22Rv1 (cell line): ENCODE data around the gene MIEN1.

Experiments
- CTCF ChIP-seq: fragments of 450-650 bp; IDR thresholded peaks from 2 replicates; pipeline ENCODE4 v1.5.1; 2017; ENCODE audit warnings: mild to moderate bottlenecking
- ZFX ChIP-seq: fragments of 450-650 bp; IDR thresholded peaks from 2 replicates; pipeline ENCODE4 v1.6.1; 2017; ENCODE audit warnings: antibody characterized with exemption, borderline replicate concordance

- TF ChIP-seq CTCF (no peak), ZFX (no peak)
Measured at GRCh38 chr17:39732586-39732985, 2.3 kb upstream of the MIEN1 start.
